Calu3 (cell line): ENCODE data around the gene SMIM5. TPM values are rescaled to one million over a fixed set of nuclear protein-coding genes. Genes with fewer than 3 reads are reported as not detected.

Experiments
- BruUV-seq: library from RNA; stranded (reverse); fragments of 400-500 nt; replicated peaks from 2 replicates; lab custom pipeline; 2021; lab: Mats Ljungman, UMichigan
- CTCF ChIA-PET: fragments of 300-600 bp; sonication (Branson Sonifier 250); formaldehyde crosslinking; loops from one replicate; lab custom pipeline; 2022; ENCODE audit warnings: antibody characterized with exemption; lab: Charles Lee
- DNase-seq: peaks from one replicate; pipeline ENCODE4 v3.0.0; 2022
- H3K27ac Mint-ChIP-seq: one replicate; pipeline ENCODE4 v1.8.0; 2022; ENCODE audit warnings: mixed read lengths; ENCODE audit not compliant: unreplicated experiment
- H3K27me3 Mint-ChIP-seq: one replicate; pipeline ENCODE4 v1.8.0; 2022; ENCODE audit warnings: mixed read lengths; ENCODE audit not compliant: unreplicated experiment
- H3K36me3 Mint-ChIP-seq: one replicate; pipeline ENCODE4 v1.8.0; 2022; ENCODE audit warnings: mild to moderate bottlenecking, moderate library complexity, mixed read lengths; ENCODE audit not compliant: insufficient read depth, unreplicated experiment
- H3K4me1 Mint-ChIP-seq: one replicate; pipeline ENCODE4 v1.8.0; 2022; ENCODE audit warnings: mild to moderate bottlenecking, low read depth, mixed read lengths; ENCODE audit not compliant: unreplicated experiment
- H3K4me3 Mint-ChIP-seq: one replicate; pipeline ENCODE4 v1.8.0; 2022; ENCODE audit warnings: mild to moderate bottlenecking, low read depth, moderate library complexity, mixed read lengths; ENCODE audit not compliant: unreplicated experiment
- H3K9me3 Mint-ChIP-seq: one replicate; pipeline ENCODE4 v1.8.0; 2022; ENCODE audit warnings: low read depth, mixed read lengths; ENCODE audit not compliant: unreplicated experiment
- CTCF ChIP-seq: fragments of 200-600 bp; IDR thresholded peaks from one replicate; pipeline ENCODE4 v1.8.0; 2022; ENCODE audit warnings: antibody characterized with exemption; ENCODE audit not compliant: unreplicated experiment
- intact Hi-C: fragments of 100-400 bp; cut with micrococcal nuclease; formaldehyde crosslinking; loops from one replicate; pipeline ENCODE4 v1.10.0; 2022; ENCODE audit not compliant: unreplicated experiment
- total RNA-seq: library from RNA; stranded (reverse); gene quantifications from 2 replicates; pipeline ENCODE4 v1.2.3, GENCODE V29; 2022

The SMIM5 gene
- total RNA-seq, 1 experiment from 2014 or later, result 1.9 TPM

- intact Hi-C loops, result no loop called here
- no TSS peak for BruUV-seq
- Mint-ChIP-seq H3K4me3 (no peak overlapping the region), H3K9me3 (no peaks in the 10 kb centered on the region), H3K27ac (no peak overlapping the region), H3K36me3 (peaks cover 45% of the 10 kb centered on the region), H3K27me3 (no peaks in the 10 kb centered on the region), H3K4me1 (peaks cover 11% of the 10 kb centered on the region)
- DNase-seq, result no peak
- no peak for TF ChIP-seq CTCF
- CTCF ChIA-PET, result interaction anchor here (0.6 kb wide), 1 partner anchor 15 kb away, joined by 3 read pairs; no protein-coding TSS in a partner anchor
These were observed 6.1 kb upstream of the SMIM5 start for GRCh38 chr17:75627094-75627493.

- no peaks in the 10 kb centered on the region for H3K27me3 Mint-ChIP-seq
- no peaks in the 10 kb centered on the region for H3K9me3 Mint-ChIP-seq
These were observed 4.8 kb upstream of the SMIM5 start for GRCh38 chr17:75628425-75628824.

GRCh38 chr17:75629157-75629556 lies 4.1 kb upstream of the SMIM5 start:
- H3K9me3 Mint-ChIP-seq, result no peaks in the 10 kb centered on the region
- TF ChIP-seq CTCF, result no peak
- BruUV-seq, result no TSS peak
- H3K4me3 Mint-ChIP-seq, result no peak overlapping the region
- intact Hi-C loops, result no loop called here
- peaks cover 37% of the 10 kb centered on the region for H3K36me3 Mint-ChIP-seq
- no peak for DNase-seq
- no peak overlapping the region for H3K27ac Mint-ChIP-seq
- peaks cover 12% of the 10 kb centered on the region for H3K4me1 Mint-ChIP-seq
- H3K27me3 Mint-ChIP-seq, result no peaks in the 10 kb centered on the region
- CTCF ChIA-PET, result interaction anchor here (0.9 to 1.7 kb wide), 4 partner anchors 8 to 28 kb away, joined by 3 to 5 read pairs (median 3); no protein-coding TSS in a partner anchor

More at GRCh38 chr17:75628425-75628824, 4.8 kb upstream of the SMIM5 start:
- Mint-ChIP-seq H3K4me3 (no peak overlapping the region), H3K4me1 (peaks cover 5% of the 10 kb centered on the region), H3K36me3 (peaks cover 37% of the 10 kb centered on the region), H3K27ac (no peak overlapping the region)
- no TSS peak for BruUV-seq
- DNase-seq, result no peak
- TF ChIP-seq CTCF, result no peak
- intact Hi-C loops, result no loop called here
- CTCF ChIA-PET, result interaction anchor here (0.8 kb wide), 1 partner anchor 27 kb away, joined by 3 read pairs; no protein-coding TSS in a partner anchor

- no peak overlapping the region for H3K27ac Mint-ChIP-seq
- no TSS peak for BruUV-seq
- H3K4me3 Mint-ChIP-seq, result no peak overlapping the region
- H3K9me3 Mint-ChIP-seq, result no peaks in the 10 kb centered on the region
- CTCF ChIA-PET, result interaction anchor here (0.9 to 1.7 kb wide), 4 partner anchors 9 to 29 kb away, joined by 3 to 5 read pairs (median 3); no protein-coding TSS in a partner anchor
- no peak for DNase-seq
- no peaks in the 10 kb centered on the region for H3K27me3 Mint-ChIP-seq
- TF ChIP-seq CTCF, result no peak
- intact Hi-C loops, result no loop called here
- H3K36me3 Mint-ChIP-seq, result peaks cover 32% of the 10 kb centered on the region
- H3K4me1 Mint-ChIP-seq, result peaks cover 14% of the 10 kb centered on the region
These were observed 2.9 kb upstream of the SMIM5 start for GRCh38 chr17:75630071-75630917.
